ENCODE results near the gene TAF11L13. TPM values are rescaled to one million over a fixed set of nuclear protein-coding genes. Genes with fewer than 3 reads are reported as not detected.

Gene TAF11L13
- total RNA-seq, 1 experiment from 2014 or later = not detected

DNA sequence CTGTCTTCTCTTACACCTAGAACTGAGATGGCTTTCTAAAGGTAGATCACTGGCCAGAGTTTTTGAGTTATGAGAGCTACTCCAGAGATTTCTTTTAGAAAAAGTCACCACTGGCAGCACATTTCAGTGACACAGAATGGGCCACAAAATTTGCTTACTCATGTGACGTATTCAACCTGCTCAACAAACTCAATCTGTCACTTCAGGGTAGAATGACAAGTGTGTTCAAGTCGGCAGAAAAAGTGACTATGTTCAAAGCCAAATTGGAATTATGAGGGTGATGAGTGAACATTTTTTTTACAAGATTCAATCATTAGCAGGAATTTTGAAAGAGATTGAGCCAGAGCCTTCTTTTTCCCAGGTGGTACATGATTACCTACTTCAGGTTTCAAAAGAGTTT is 48.8 kb downstream of the TAF11L13 start:
- peaks cover 16% of the 10 kb centered on the region; the same call in 1 of the 2 replicates for H3K27me3 ChIP-seq (ENCODE audit: insufficient read depth, low read depth)
- POLR2A ChIA-PET (ENCODE audit: unreplicated experiment) = no interaction called here

More for the DNA sequence above, 48.8 kb downstream of the TAF11L13 start:
- CTCF ChIA-PET = no interaction called here
- DNase-seq = no peak
- Histone ChIP-seq H3K36me3 (ENCODE audit: low read depth) (no peaks in the 10 kb centered on the region), H3F3A (ENCODE audit: insufficient read depth, low read depth) (no peaks in the 10 kb centered on the region), H3K4me2 (no peak overlapping the region), H4K20me1 (ENCODE audit: insufficient read depth) (no peaks in the 10 kb centered on the region), H3K9me3 (ENCODE audit: insufficient read depth, low read depth) (0 out of 2 replicates have a peak, but pooled peaks cover 5% of the 10 kb centered on the region), H3K9me2 (ENCODE audit: insufficient read depth) (no peaks in the 10 kb centered on the region), H3K27ac (no peak overlapping the region), H3K4me1 (replicated peaks; ENCODE audit: insufficient read depth) (peaks cover 7% of the 10 kb centered on the region; the same call in 1 of the 2 replicates), H2AFZ (no peak overlapping the region), H3K79me2 (ENCODE audit: low read depth) (no peaks in the 10 kb centered on the region), H3K4me3 (no peak overlapping the region)
- TF ChIP-seq CTCF (conservative IDR thresholded peaks at IDR 0.05) (no peak), EZH2 (IDR thresholded peaks at IDR 0.05; ENCODE audit: low read depth) (no peak)
- no TSS peak for BruUV-seq (replicated peaks)
- intact Hi-C loops (cut with micrococcal nuclease; ENCODE audit: unreplicated experiment) = no loop called here

Other genes with a start within 250 kb of the TAF11L13 start
- not detected in 2 replicates for gene TAF11L2, start 133.9 kb upstream of the TAF11L13 start, total RNA-seq (2021)
- not detected in 2 replicates for gene TAF11L3, start 113.7 kb upstream of the TAF11L13 start, total RNA-seq (2021)
- gene TAF11L4, start 110.3 kb upstream of the TAF11L13 start, total RNA-seq (2021) = not detected in 2 replicates
- not detected in 2 replicates for gene TAF11L5, start 106.9 kb upstream of the TAF11L13 start, total RNA-seq (2021)
- not detected in 2 replicates for gene TAF11L6, start 103.4 kb upstream of the TAF11L13 start, total RNA-seq (2021)
- not detected in 2 replicates for gene TAF11L7, start 46.3 kb upstream of the TAF11L13 start, total RNA-seq (2021)
- gene TAF11L8, start 41.1 kb upstream of the TAF11L13 start, total RNA-seq (2021) = not detected in 2 replicates
- not detected in 2 replicates for gene TAF11L9, start 37.7 kb upstream of the TAF11L13 start, total RNA-seq (2021)
- gene TAF11L10, start 34.3 kb upstream of the TAF11L13 start, total RNA-seq (2021) = not detected in 2 replicates
- not detected in 2 replicates for gene TAF11L11, start 27.9 kb upstream of the TAF11L13 start, total RNA-seq (2021)
- not detected in 2 replicates for gene TAF11L12, start 21.7 kb upstream of the TAF11L13 start, total RNA-seq (2021)
- not detected in 2 replicates for gene TAF11L14, start 2.4 kb downstream of the TAF11L13 start, total RNA-seq (2021)

Data from PC-9 (cell line).